ENCODE results near the gene MMP24.
"Not testable (repeated sequence)": the region's sequence is repeated elsewhere in the genome, so short reads cannot be mapped to it uniquely, and the experiment has no call there.

The MMP24 gene

GRCh38 chr20:35252598-35252997 is 26.1 kb downstream of the MMP24 start:
- H3K27ac ChIP-seq = peak overlapping the region in 3 of 21 experiments; percentile 17 to 67 (median 61)
- H3K4me3 ChIP-seq = not testable (repeated sequence)

GRCh38 chr20:35253010-35253409 is 26.5 kb downstream of the MMP24 start:
- Histone ChIP-seq H3K4me3 (no peak overlapping the region), H3K27ac (peak overlapping the region in 2 of 21 experiments; percentile 17 to 67)

- H3K4me3 ChIP-seq = no peak overlapping the region
- no peak overlapping the region for H3K27ac ChIP-seq
These were observed 28.0 kb downstream of the MMP24 start for GRCh38 chr20:35254448-35254999.

GRCh38 chr20:35257175-35257909 is 30.9 kb downstream of the MMP24 start:
- Histone ChIP-seq H3K27ac (no peak overlapping the region), H3K4me3 (no peak overlapping the region)

- Histone ChIP-seq H3K27ac (no peak overlapping the region), H3K4me3 (no peak overlapping the region)
These were observed 33.9 kb downstream of the MMP24 start for GRCh38 chr20:35260426-35260825.

- H3K27ac ChIP-seq, H3K4me3 ChIP-seq: not testable (repeated sequence)
These were observed 35.8 kb downstream of the MMP24 start for GRCh38 chr20:35262321-35262720.

GRCh38 chr20:35262731-35263531 is 36.4 kb downstream of the MMP24 start:
- not testable (repeated sequence) for H3K4me3 ChIP-seq, H3K27ac ChIP-seq

- H3K27ac ChIP-seq = no peak overlapping the region
These were observed 37.2 kb downstream of the MMP24 start for GRCh38 chr20:35263532-35264341.

GRCh38 chr20:35264755-35265154 is 38.3 kb downstream of the MMP24 start:
- Histone ChIP-seq H3K27ac (no peak overlapping the region), H3K4me3 (no peak overlapping the region)

More at GRCh38 chr20:35263532-35264341, 37.2 kb downstream of the MMP24 start:
- no peak overlapping the region for H3K4me3 ChIP-seq

- Histone ChIP-seq H3K4me3 (no peak overlapping the region), H3K27ac (no peak overlapping the region)
These were observed 40.6 kb downstream of the MMP24 start for GRCh38 chr20:35267092-35267491.

- H3K4me3 ChIP-seq = no peak overlapping the region
- peak overlapping the region in 1 of 21 experiments; percentile 2 for H3K27ac ChIP-seq
These were observed 42.7 kb downstream of the MMP24 start for GRCh38 chr20:35269055-35269781.

GRCh38 chr20:35270021-35270902 is 43.8 kb downstream of the MMP24 start:
- Histone ChIP-seq H3K4me3 (no peak overlapping the region), H3K27ac (no peak overlapping the region)

GRCh38 chr20:35271073-35271882 is 44.8 kb downstream of the MMP24 start:
- no peak overlapping the region for H3K27ac ChIP-seq

GRCh38 chr20:35271904-35272303 is 45.4 kb downstream of the MMP24 start:
- Histone ChIP-seq H3K4me3 (no peak overlapping the region), H3K27ac (no peak overlapping the region)

More at GRCh38 chr20:35271073-35271882, 44.8 kb downstream of the MMP24 start:
- H3K4me3 ChIP-seq = no peak overlapping the region

GRCh38 chr20:35273449-35274171 is 47.1 kb downstream of the MMP24 start:
- Histone ChIP-seq H3K27ac (no peak overlapping the region), H3K4me3 (no peak overlapping the region)

GRCh38 chr20:35274172-35275092 is 47.9 kb downstream of the MMP24 start:
- no peak overlapping the region for H3K27ac ChIP-seq
- H3K4me3 ChIP-seq = no peak overlapping the region
